Common myeloid progenitor, CD34-positive (primary cell): Measurements from ENCODE around the gene TBC1D1.
A peak's percentile ranks its signal among the peaks of the same experiment; 100 is the strongest.

Experiments
- CTCF ChIA-PET: fragments of 350-600 bp; sonication (Branson Sonifier 250); formaldehyde crosslinking; loops from one replicate; lab custom pipeline; 2021; ENCODE audit warnings: antibody characterized with exemption; lab: Charles Lee
- POLR2A ChIA-PET: fragments of 350-600 bp; sonication (Branson Sonifier 250); formaldehyde crosslinking; loops from one replicate; lab custom pipeline; 2021; ENCODE audit warnings: antibody characterized with exemption; lab: Charles Lee
- DNase-seq, 3 donors: peaks; one replicate each; pipeline versions ENCODE4 v3.0.0 to v3.0.0-alpha.2; 2013
- H3K27ac ChIP-seq, 2 experiments: 1 replicate in 1 of 2; 2 replicates in 1 of 2; pipeline ENCODE4 v1.7.0; 2013; ENCODE audit warnings: inconsistent platforms in 2 of 2, low read length in 2 of 2, mild to moderate bottlenecking in 2 of 2, low read depth in 1 of 2, moderate library complexity in 1 of 2; ENCODE audit not compliant: severe bottlenecking in 2 of 2, insufficient read depth in 1 of 2, poor library complexity in 1 of 2
- H3K27me3 ChIP-seq, 5 experiments: replicated peaks in 2 of 5; 1 replicate in 3 of 5; 2 replicates in 2 of 5; pipeline versions ENCODE4 v1.6.1 to v1.7.0; 2013; ENCODE audit warnings: low read length in 4 of 5, mild to moderate bottlenecking in 2 of 5, moderate library complexity in 2 of 5, inconsistent platforms in 1 of 5; ENCODE audit not compliant: insufficient read depth in 5 of 5, control insufficient read depth in 4 of 5
- H3K36me3 ChIP-seq, 4 experiments: 1 replicate in 2 of 4; 2 replicates in 2 of 4; pipeline versions ENCODE4 v1.6.1 to v1.7.0; 2013; ENCODE audit warnings: low read length in 3 of 4, control low read depth in 1 of 4, mild to moderate bottlenecking in 1 of 4; ENCODE audit not compliant: control insufficient read depth in 4 of 4, insufficient read depth in 4 of 4
- H3K4me1 ChIP-seq, 4 experiments: 1 replicate in 3 of 4; 2 replicates in 1 of 4; pipeline versions ENCODE4 v1.6.1 to v1.7.1; 2013; ENCODE audit warnings: low read length in 3 of 4, mild to moderate bottlenecking in 3 of 4, control low read depth in 1 of 4, inconsistent platforms in 1 of 4, moderate library complexity in 1 of 4; ENCODE audit not compliant: control insufficient read depth in 4 of 4, insufficient read depth in 4 of 4; ENCODE audit errors: control extremely low read depth in 1 of 4
- H3K4me3 ChIP-seq, 7 experiments: 1 replicate in 4 of 7; 2 replicates in 3 of 7; pipeline versions ENCODE4 v1.5.1 to v1.7.0; 2013; ENCODE audit warnings: mild to moderate bottlenecking in 7 of 7, low read length in 6 of 7, moderate library complexity in 6 of 7, inconsistent platforms in 2 of 7, low read depth in 2 of 7, control low read depth in 1 of 7; ENCODE audit not compliant: insufficient read depth in 4 of 7, control insufficient read depth in 1 of 7; ENCODE audit errors: extremely low read depth in 1 of 7
- H3K9me3 ChIP-seq, 5 experiments: 1 replicate in 4 of 5; 2 replicates in 1 of 5; pipeline versions ENCODE4 v1.6.1 to v1.7.1; 2013; ENCODE audit warnings: low read length in 4 of 5, mild to moderate bottlenecking in 2 of 5, inconsistent platforms in 1 of 5, low read depth in 1 of 5, moderate library complexity in 1 of 5; ENCODE audit not compliant: control insufficient read depth in 4 of 5, insufficient read depth in 2 of 5; ENCODE audit errors: control extremely low read depth in 1 of 5
- WGBS: methylation state at CpG from one replicate; pipeline ENCODE4 v1.1.5; 2013; ENCODE audit not compliant: insufficient coverage; 5-methylcytosine and 5-hydroxymethylcytosine counted together

The TBC1D1 gene

DNA sequence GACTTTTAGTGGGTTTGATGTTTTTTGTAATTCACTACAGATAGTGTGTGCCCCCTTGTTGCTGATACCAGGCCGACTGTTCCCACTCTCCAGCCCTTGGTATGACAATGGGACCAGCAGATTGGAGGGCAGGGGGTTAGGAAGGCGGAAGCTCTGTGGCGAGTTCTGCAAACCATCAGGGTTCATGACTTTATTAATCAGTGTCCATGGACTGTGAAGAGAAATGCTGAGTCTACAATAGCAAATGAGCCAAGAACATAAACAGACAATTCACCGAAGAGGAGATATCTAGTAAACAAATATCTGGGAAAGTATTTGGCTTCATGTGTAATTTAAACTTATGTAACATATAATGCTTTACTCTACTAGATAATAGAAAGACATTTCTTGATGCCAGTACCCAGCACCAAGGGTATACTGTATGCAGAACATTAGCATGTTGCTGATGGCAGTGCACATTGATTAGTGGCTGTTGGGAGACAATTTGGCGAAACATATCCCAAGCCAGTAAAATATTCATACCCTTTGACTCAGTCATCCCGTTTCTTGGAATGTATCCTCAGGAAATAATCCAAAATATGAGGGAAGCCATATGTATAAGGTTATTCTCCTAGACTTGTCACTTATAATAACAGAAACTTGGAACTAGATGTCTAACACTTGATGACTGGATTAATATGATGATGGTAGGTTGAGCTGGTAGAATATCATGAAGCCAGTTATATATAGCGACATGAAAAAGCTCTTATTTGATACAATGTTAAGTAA lies 238.8 kb downstream of the TBC1D1 start:
- Histone ChIP-seq H3K4me3 (no peak overlapping the region), H3K4me1 (peaks cover 3 to 16% (median 9%) of the 10 kb centered on the region in 4 experiments), H3K27ac (no peak overlapping the region), H3K9me3 (no peaks in the 10 kb centered on the region), H3K36me3 (peaks cover 14 to 46% (median 26%) of the 10 kb centered on the region in 4 experiments), H3K27me3 (no peaks in the 10 kb centered on the region)
- WGBS: 93% methylated on average over 5 of the region's 7 CpGs
- no peak for DNase-seq
- CTCF ChIA-PET: interaction anchor here (0.9 to 2.2 kb wide), 3 partner anchors 9 to 48 kb away, joined by 3 to 8 read pairs (median 3); no protein-coding TSS in a partner anchor
- POLR2A ChIA-PET: interaction anchor here (0.5 kb wide), 1 partner anchor 328 kb away, joined by 4 read pairs; no protein-coding TSS in a partner anchor

DNA sequence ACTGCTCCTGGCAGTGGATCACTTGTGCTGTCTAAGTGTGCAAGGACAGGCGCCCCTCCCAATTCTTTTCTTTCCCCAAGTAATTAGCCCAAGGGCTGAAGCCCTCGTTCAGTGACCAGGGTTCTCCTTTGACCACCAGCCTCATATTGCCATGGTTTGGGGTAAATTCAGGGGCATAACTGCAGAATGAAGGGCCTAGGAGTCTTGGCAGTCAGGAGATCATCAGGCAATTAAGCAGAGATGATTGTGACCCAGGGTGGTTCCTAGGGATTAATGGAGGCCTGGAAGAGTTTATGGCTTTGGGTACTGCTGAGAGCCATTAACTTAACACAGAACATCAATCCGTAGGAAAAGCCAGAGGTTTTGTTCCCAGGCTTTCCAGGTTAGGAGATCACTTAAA lies 240.0 kb downstream of the TBC1D1 start:
- CTCF ChIA-PET: interaction anchor here (1.3 kb wide), 1 partner anchor 19 kb away, joined by 3 read pairs; no protein-coding TSS in a partner anchor
- no CpG with 5 or more reads among the region's 3 CpGs for WGBS
- no peak overlapping the region for H3K27ac ChIP-seq

DNA sequence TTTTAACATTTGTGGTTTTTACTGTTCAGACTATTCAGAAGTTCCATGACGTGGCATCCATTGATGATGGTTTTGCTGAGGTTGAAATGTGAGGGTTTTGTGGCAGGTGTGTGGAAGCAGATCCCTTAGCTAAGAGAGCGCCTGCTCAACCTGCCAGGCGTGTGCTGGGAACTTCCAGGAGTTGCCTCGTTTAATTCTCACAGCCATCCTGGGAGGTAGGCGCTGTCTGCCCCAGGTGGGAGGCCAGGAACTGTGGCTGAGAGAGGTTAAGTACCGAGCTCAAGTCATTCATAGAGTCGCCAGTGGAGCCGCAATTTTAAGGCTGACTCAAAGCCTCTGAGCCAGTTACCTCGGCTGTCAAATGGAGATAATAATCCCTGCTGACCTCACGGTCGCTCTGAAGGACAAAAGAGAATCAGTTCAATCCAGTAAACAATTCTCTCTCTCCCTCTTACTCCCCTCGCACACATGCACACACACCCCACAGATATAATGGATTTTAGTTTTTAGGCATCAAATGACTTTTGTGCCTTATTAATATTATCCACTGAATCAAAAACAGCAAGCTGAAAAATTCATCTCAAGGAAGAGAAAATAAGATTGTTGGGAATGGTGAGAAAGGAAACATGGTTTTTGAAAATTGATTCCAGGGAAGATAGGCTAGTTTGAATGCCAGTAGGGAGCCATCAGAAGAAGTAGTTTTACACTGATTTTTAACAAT lies 240.6 kb downstream of the TBC1D1 start:
- Histone ChIP-seq H3K27ac (peak overlapping the region in 1 of 2 experiments; percentile 29), H3K4me1 (peaks cover 3 to 16% (median 9%) of the 10 kb centered on the region in 4 experiments), H3K27me3 (no peaks in the 10 kb centered on the region), H3K9me3 (no peaks in the 10 kb centered on the region), H3K4me3 (no peak overlapping the region), H3K36me3 (peaks cover 13 to 45% (median 24%) of the 10 kb centered on the region in 4 experiments)
- CTCF ChIA-PET: interaction anchor here (1.0 to 1.3 kb wide), 2 partner anchors 19 to 48 kb away, joined by 3 read pairs; no protein-coding TSS in a partner anchor
- peak; percentile 14 to 56 (median 31) for DNase-seq
- WGBS: 93% methylated on average over 9 of the region's 12 CpGs
- POLR2A ChIA-PET: no interaction called here

More for the DNA sequence above, 240.0 kb downstream of the TBC1D1 start:
- no peak for DNase-seq
- Histone ChIP-seq H3K4me3 (no peak overlapping the region), H3K36me3 (peaks cover 14 to 44% (median 25%) of the 10 kb centered on the region in 4 experiments), H3K9me3 (no peaks in the 10 kb centered on the region), H3K27me3 (no peaks in the 10 kb centered on the region), H3K4me1 (peaks cover 3 to 16% (median 9%) of the 10 kb centered on the region in 4 experiments)
- POLR2A ChIA-PET: no interaction called here

DNA sequence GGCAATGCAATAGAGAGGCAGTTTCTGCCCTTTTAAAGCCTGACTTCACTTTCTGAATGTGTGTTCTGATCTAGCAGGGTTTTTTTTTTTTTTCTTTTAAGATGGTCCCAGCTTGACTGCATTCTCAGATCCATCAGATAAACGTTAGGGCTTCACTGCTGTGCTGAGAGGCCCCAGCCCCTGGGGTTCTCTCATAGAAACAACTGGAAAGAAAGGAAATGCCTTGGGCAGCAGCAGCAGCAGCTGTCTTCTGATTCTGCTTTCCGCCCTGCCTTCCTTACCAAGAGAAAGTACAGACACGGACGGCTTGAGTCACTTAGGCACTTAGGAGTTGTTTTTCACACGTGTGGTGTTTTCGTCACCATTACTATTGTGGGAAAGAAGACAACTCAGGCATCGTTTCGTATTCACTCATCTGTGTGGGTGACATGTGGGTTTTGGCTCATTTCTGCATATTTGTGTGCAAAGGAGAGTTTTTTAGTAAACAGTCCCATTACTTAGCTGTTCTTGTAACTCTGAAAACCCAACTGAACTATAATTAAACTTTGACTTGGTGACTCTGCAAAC lies 241.3 kb downstream of the TBC1D1 start:
- DNase-seq: peak; percentile 63 to 92 (median 88)
- ChIA-PET POLR2A (no interaction called here), CTCF (interaction anchor here (1.0 to 1.5 kb wide), 4 partner anchors 29 to 188 kb away, joined by 3 to 6 read pairs (median 4); no protein-coding TSS in a partner anchor)
- H3K27me3 ChIP-seq: no peaks in the 10 kb centered on the region
- H3K36me3 ChIP-seq: peaks cover 13 to 44% (median 27%) of the 10 kb centered on the region in 4 experiments
- no peaks in the 10 kb centered on the region for H3K9me3 ChIP-seq
- peaks cover 3 to 16% (median 9%) of the 10 kb centered on the region in 4 experiments for H3K4me1 ChIP-seq
- WGBS: 36% methylated on average over 6 of the region's 8 CpGs
- H3K27ac ChIP-seq: peak overlapping the region in 1 of 2 experiments; percentile 29
- peak overlapping the region in 2 of 7 experiments; percentile 4 to 13 for H3K4me3 ChIP-seq

DNA sequence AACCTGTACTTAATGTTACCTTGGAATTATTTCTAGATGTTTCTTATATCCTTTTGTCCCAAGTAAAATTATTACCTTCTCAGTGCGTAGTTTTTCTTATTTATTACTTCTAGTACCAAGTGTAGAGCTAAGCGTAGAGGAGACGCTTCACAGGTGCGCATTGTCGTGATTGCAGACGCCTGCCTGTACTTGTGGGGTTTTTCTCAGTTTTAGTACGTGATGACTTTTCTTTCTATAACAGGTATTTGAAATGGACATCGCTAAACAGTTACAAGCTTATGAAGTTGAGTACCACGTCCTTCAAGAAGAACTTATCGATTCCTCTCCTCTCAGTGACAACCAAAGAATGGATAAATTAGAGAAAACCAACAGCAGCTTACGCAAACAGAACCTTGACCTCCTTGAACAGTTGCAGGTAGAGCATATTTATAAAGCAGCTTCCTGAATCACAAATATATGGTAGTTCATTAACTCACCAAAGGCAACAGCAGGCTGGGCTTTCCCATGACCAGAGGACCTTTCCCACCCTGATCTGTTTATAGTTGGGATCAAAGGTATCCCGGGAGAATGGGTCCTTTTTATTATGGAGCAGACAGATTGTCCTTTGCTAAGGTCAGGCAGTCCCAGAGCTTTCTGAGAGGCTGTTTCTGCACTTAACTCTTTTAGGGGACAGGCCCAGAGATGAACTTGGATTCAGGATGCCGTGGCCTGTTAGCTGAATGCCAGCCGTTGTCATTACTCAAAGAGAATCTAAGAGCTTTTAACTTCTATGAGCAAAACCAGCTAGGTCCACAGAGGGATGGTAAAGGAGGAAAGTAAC lies 242.2 kb downstream of the TBC1D1 start:
- Histone ChIP-seq H3K27ac (no peak overlapping the region), H3K4me1 (peaks cover 3 to 16% (median 9%) of the 10 kb centered on the region in 4 experiments), H3K9me3 (no peaks in the 10 kb centered on the region), H3K27me3 (no peaks in the 10 kb centered on the region), H3K4me3 (no peak overlapping the region), H3K36me3 (peaks cover 15 to 50% (median 30%) of the 10 kb centered on the region in 4 experiments)
- POLR2A ChIA-PET: no interaction called here
- no peak for DNase-seq
- WGBS: 95% methylated on average over 12 of the region's 14 CpGs
- CTCF ChIA-PET: interaction anchor here (0.7 to 1.5 kb wide), 6 partner anchors 9 to 187 kb away, joined by 3 to 6 read pairs (median 3); no protein-coding TSS in a partner anchor
